H1 (cell line): ENCODE measurements around the gene KNDC1. TPM values are rescaled to one million over a fixed set of nuclear protein-coding genes. Genes with fewer than 3 reads are reported as not detected.

ENCODE experiments used
- CTCF ChIA-PET: fragments of 300-600 bp; sonication (Branson Sonifier 250); formaldehyde crosslinking; loops from one replicate; lab custom pipeline; 2021; ENCODE audit not compliant: partially characterized antibody; lab: Charles Lee
- POLR2A ChIA-PET: fragments of 300-600 bp; sonication (Branson Sonifier 250); formaldehyde crosslinking; loops from one replicate; lab custom pipeline; 2021; ENCODE audit warnings: inconsistent platforms; ENCODE audit not compliant: partially characterized antibody; lab: Charles Lee
- DNase-seq, 2 experiments: peaks; one replicate each; pipeline versions ENCODE4 v3.0.0 to v3.0.0-alpha.2; 2010 to 2022; ENCODE audit warnings: low spot score in 2 of 2, low read depth in 1 of 2, mixed read lengths in 1 of 2
- FAIRE-seq: peaks from 2 replicates; lab custom pipeline; 2011; peaks lifted over from hg19 to GRCh38; lab: Jason Lieb, UNC
- H2AFZ ChIP-seq: 2 replicates; pipeline ENCODE4 v1.8.1; 2012; ENCODE audit warnings: low read length, inconsistent platforms
- H2AK5ac ChIP-seq: 2 replicates; pipeline ENCODE4 v1.6.1; 2013; ENCODE audit warnings: low read depth, low read length
- H2BK120ac ChIP-seq: replicated peaks from 2 replicates; pipeline ENCODE3; 2013; ENCODE audit warnings: low read depth, low read length, inconsistent platforms
- H2BK12ac ChIP-seq: 2 replicates; pipeline ENCODE4 v1.6.1; 2013; ENCODE audit warnings: low read depth, low read length
- H2BK15ac ChIP-seq: 2 replicates; pipeline ENCODE4 v1.6.1; 2013; ENCODE audit warnings: low read length
- H2BK20ac ChIP-seq: 2 replicates; pipeline ENCODE4 v1.6.1; 2013; ENCODE audit warnings: low read length
- H2BK5ac ChIP-seq: 2 replicates; pipeline ENCODE4 v1.6.1; 2013; ENCODE audit warnings: low read depth, low read length
- H3K14ac ChIP-seq: 2 replicates; pipeline ENCODE4 v1.6.1; 2013; ENCODE audit warnings: inconsistent platforms; ENCODE audit not compliant: insufficient read length
- H3K18ac ChIP-seq: 2 replicates; pipeline ENCODE4 v1.6.1; 2013; ENCODE audit warnings: low read length; ENCODE audit errors: extremely low read depth
- H3K23ac ChIP-seq: 2 replicates; pipeline ENCODE4 v1.6.1; 2013; ENCODE audit warnings: inconsistent platforms; ENCODE audit not compliant: insufficient read length
- H3K23me2 ChIP-seq: 2 replicates; pipeline ENCODE4 v1.6.1; 2013; ENCODE audit warnings: low read depth, low read length
- H3K27ac ChIP-seq: 2 replicates; pipeline ENCODE4 v1.6.1; 2011; ENCODE audit warnings: low read depth, low read length, inconsistent platforms
- H3K27me3 ChIP-seq, 4 experiments: replicated peaks in 1 of 4; 1 replicate in 1 of 4; 2 replicates in 3 of 4; pipeline versions ENCODE4 v1.6.1 to v1.8.1; 2011 to 2013; ENCODE audit warnings: low read length in 3 of 4, mild to moderate bottlenecking in 3 of 4, inconsistent platforms in 2 of 4, mixed read lengths in 2 of 4, moderate library complexity in 1 of 4; ENCODE audit not compliant: control insufficient read depth in 3 of 4, insufficient read depth in 3 of 4; ENCODE audit errors: extremely low read depth in 1 of 4
- H3K36me3 ChIP-seq, 4 experiments: 2 replicates each; pipeline versions ENCODE4 v1.6.1 to v1.8.1; 2011 to 2013; ENCODE audit warnings: mild to moderate bottlenecking in 4 of 4, low read length in 3 of 4, moderate library complexity in 2 of 4, control low read depth in 1 of 4, inconsistent platforms in 1 of 4; ENCODE audit not compliant: insufficient read depth in 4 of 4, control insufficient read depth in 2 of 4
- H3K4ac ChIP-seq: replicated peaks from 2 replicates; pipeline ENCODE3; 2013; ENCODE audit warnings: low read length, low read depth, mixed read lengths, inconsistent platforms; ENCODE audit not compliant: insufficient read length
- H3K4me1 ChIP-seq, 4 experiments: replicated peaks in 1 of 4; 1 replicate in 1 of 4; 2 replicates in 3 of 4; pipeline versions ENCODE4 v1.6.1 to v1.8.1; 2011 to 2013; ENCODE audit warnings: low read length in 3 of 4, inconsistent platforms in 2 of 4, mixed read lengths in 1 of 4; ENCODE audit not compliant: insufficient read depth in 4 of 4, control insufficient read depth in 3 of 4
- H3K4me2 ChIP-seq, 2 experiments: 2 replicates each; pipeline versions ENCODE4 v1.6.1 to v1.8.1; 2011 to 2013; ENCODE audit warnings: low read depth in 2 of 2, low read length in 2 of 2, control low read depth in 1 of 2, inconsistent platforms in 1 of 2, mild to moderate bottlenecking in 1 of 2; ENCODE audit not compliant: insufficient read depth in 1 of 2
- H3K4me3 ChIP-seq, 4 experiments: fragments of 200-600, 300-600 bp in 1 of 4; sonication (generic), shearing (Covaris generic), sonication (Bioruptor Twin) in 1 of 4; 2 replicates each; pipeline versions ENCODE4 v1.5.1 to v1.8.1; 2011 to 2016; ENCODE audit warnings: low read length in 4 of 4, low read depth in 3 of 4, control low read depth in 2 of 4, inconsistent platforms in 2 of 4, mild to moderate bottlenecking in 2 of 4, mixed read lengths in 1 of 4, moderate library complexity in 1 of 4; ENCODE audit not compliant: insufficient read depth in 2 of 4; ENCODE audit errors: extremely low read depth in 1 of 4
- H3K56ac ChIP-seq: replicated peaks from 2 replicates; pipeline ENCODE3; 2013; ENCODE audit warnings: low read depth, mild to moderate bottlenecking, mixed read lengths, low read length, inconsistent platforms; ENCODE audit not compliant: insufficient read length
- H3K79me1 ChIP-seq: 2 replicates; pipeline ENCODE4 v1.6.1; 2013; ENCODE audit warnings: low read depth, low read length, control low read depth
- H3K79me2 ChIP-seq, 2 experiments: 2 replicates each; pipeline versions ENCODE4 v1.6.1 to v1.8.1; 2012 to 2013; ENCODE audit warnings: low read length in 2 of 2, mild to moderate bottlenecking in 2 of 2, inconsistent platforms in 1 of 2; ENCODE audit not compliant: insufficient read depth in 2 of 2, control insufficient read depth in 1 of 2
- H3K9ac ChIP-seq, 4 experiments: replicated peaks in 1 of 4; 1 replicate in 1 of 4; 2 replicates in 3 of 4; pipeline versions ENCODE4 v1.6.1 to v1.8.1; 2011 to 2013; ENCODE audit warnings: low read depth in 3 of 4, low read length in 3 of 4, control low read depth in 2 of 4, mild to moderate bottlenecking in 2 of 4, moderate library complexity in 2 of 4, inconsistent platforms in 1 of 4; ENCODE audit errors: extremely low read depth in 1 of 4
- H3K9me3 ChIP-seq, 2 experiments: 2 replicates each; pipeline versions ENCODE4 v1.6.1 to v1.8.1; 2012 to 2013; ENCODE audit warnings: mild to moderate bottlenecking in 2 of 2, moderate library complexity in 2 of 2, control low read depth in 1 of 2, inconsistent platforms in 1 of 2, low read depth in 1 of 2, low read length in 1 of 2, mixed read lengths in 1 of 2; ENCODE audit not compliant: insufficient read depth in 2 of 2
- H4K20me1 ChIP-seq, 2 experiments: replicated peaks in 1 of 2; 2 replicates each; pipeline versions ENCODE3 to v1.8.1; 2011 to 2013; ENCODE audit warnings: inconsistent platforms in 2 of 2, low read length in 2 of 2, mild to moderate bottlenecking in 1 of 2; ENCODE audit not compliant: insufficient read depth in 2 of 2, control insufficient read depth in 1 of 2
- H4K5ac ChIP-seq: 2 replicates; pipeline ENCODE4 v1.6.1; 2013; ENCODE audit warnings: low read length, low read depth, mixed read lengths, inconsistent platforms; ENCODE audit not compliant: insufficient read length
- H4K8ac ChIP-seq: 2 replicates; pipeline ENCODE4 v1.8.0; 2013; ENCODE audit warnings: mild to moderate bottlenecking, moderate library complexity, low read length, inconsistent platforms; ENCODE audit not compliant: insufficient read depth; ENCODE audit errors: extremely low read depth
- H4K91ac ChIP-seq: replicated peaks from 2 replicates; pipeline ENCODE3; 2013; ENCODE audit warnings: low read length, mixed read lengths, inconsistent platforms; ENCODE audit not compliant: insufficient read length
- CBX5 ChIP-seq: fragments of 300-800, 300-1000 bp; sonication (generic); IDR thresholded peaks from 2 replicates; pipeline ENCODE4 v1.7.1; 2016; ENCODE audit warnings: antibody characterized with exemption, low read length, low read depth
- CBX8 ChIP-seq: fragments of 300-800, 300-1000 bp; sonication (generic); IDR thresholded peaks from 2 replicates; pipeline ENCODE4 v1.7.1; 2016; ENCODE audit warnings: low read depth, low read length, borderline replicate concordance
- CEBPB ChIP-seq: IDR thresholded peaks from 2 replicates; pipeline ENCODE4 v1.6.1; 2012; ENCODE audit warnings: low read depth, low read length
- CHD2 ChIP-seq: IDR thresholded peaks from 2 replicates; pipeline ENCODE4 v1.6.1; 2012; ENCODE audit warnings: low read length, improper control_type of control experiment
- EGR1 ChIP-seq: IDR thresholded peaks from 2 replicates; pipeline ENCODE4 v1.6.1; 2011; ENCODE audit warnings: low read depth, low read length, borderline replicate concordance
- GABPA ChIP-seq: IDR thresholded peaks from 2 replicates; pipeline ENCODE4 v1.6.1; 2011; ENCODE audit warnings: mild to moderate bottlenecking, low read length, moderate library complexity, borderline replicate concordance; ENCODE audit not compliant: insufficient read depth
- HDAC6 ChIP-seq: IDR thresholded peaks from one replicate; pipeline ENCODE4 v1.7.1; 2012; ENCODE audit warnings: low read depth, mild to moderate bottlenecking, inconsistent platforms, low read length, moderate library complexity
- KDM5A ChIP-seq: fragments of 200-600 bp; IDR thresholded peaks from 2 replicates; pipeline ENCODE4 v1.7.1; 2012; ENCODE audit warnings: mild to moderate bottlenecking, low read length, inconsistent platforms, mixed read lengths
- MAX ChIP-seq: IDR thresholded peaks from 2 replicates; pipeline ENCODE4 v1.6.1; 2012; ENCODE audit warnings: inconsistent platforms
- PHF8 ChIP-seq: fragments of 200-600 bp; sonication (generic); conservative IDR thresholded peaks from 2 replicates; pipeline ENCODE4 v1.7.1; 2012; ENCODE audit warnings: low read depth, mild to moderate bottlenecking, inconsistent platforms, low read length, moderate library complexity
- SP2 ChIP-seq: IDR thresholded peaks from 2 replicates; pipeline ENCODE4 v1.6.1; 2012; ENCODE audit warnings: mild to moderate bottlenecking, low read length, inconsistent platforms
- SP4 ChIP-seq: IDR thresholded peaks from 2 replicates; pipeline ENCODE4 v1.6.1; 2012; ENCODE audit warnings: low read length, inconsistent platforms
- WGBS, 2 experiments: shearing (Covaris generic) in 1 of 2; methylation state at CpG; one replicate each; pipeline versions ENCODE4 v1.1.6 to v1.1.7; 2013 to 2015; ENCODE audit warnings: low lambda C conversion rate in 2 of 2, mixed read lengths in 2 of 2, inconsistent platforms in 1 of 2, low coverage in 1 of 2, missing lambda C conversion rate in 1 of 2; ENCODE audit not compliant: insufficient replicate concordance in 2 of 2, insufficient coverage in 1 of 2, insufficient read length in 1 of 2; ENCODE audit errors: extremely low coverage in 1 of 2, missing lambda C conversion rate in 1 of 2; 5-methylcytosine and 5-hydroxymethylcytosine counted together
- polyA plus RNA-seq, 7 experiments: library from polyadenylated mRNA; depleted of rRNA in 3 of 7; stranded (reverse) in 5 of 7; unstranded in 2 of 7; fragments of >200 nt in 5 of 7; fragments of 200-250 nt in 2 of 7; gene quantifications; 1 replicate in 5 of 7; 2 replicates in 1 of 7; 4 replicates in 1 of 7; pipeline versions ENCODE4 v1.2.1 to v1.2.3, GENCODE V29; 2011 to 2013; ENCODE audit warnings: missing spikeins in 2 of 7, mixed read lengths in 2 of 7
- total RNA-seq: library from RNA; stranded (reverse); fragmentation: NEBNext Ultra II Directional; extraction: Animal tissue kit (Norgen Biotek cat#: 25700); gene quantifications from 2 replicates; pipeline ENCODE4 v1.2.1, GENCODE V29; 2021
- TF ChIP-seq, protein P1 (sequence below): IDR thresholded peaks from 2 replicates; pipeline ENCODE4 v1.6.1; 2011; ENCODE audit warnings: low read depth, mild to moderate bottlenecking, low read length; ENCODE audit not compliant: insufficient read depth

KNDC1 gene
- total and polyA plus RNA-seq, 2 of the 8 experiments (the other 6 are each of a cell fraction or from before 2014, with no cell fraction given): 7.5 to 16.7 TPM

DNA sequence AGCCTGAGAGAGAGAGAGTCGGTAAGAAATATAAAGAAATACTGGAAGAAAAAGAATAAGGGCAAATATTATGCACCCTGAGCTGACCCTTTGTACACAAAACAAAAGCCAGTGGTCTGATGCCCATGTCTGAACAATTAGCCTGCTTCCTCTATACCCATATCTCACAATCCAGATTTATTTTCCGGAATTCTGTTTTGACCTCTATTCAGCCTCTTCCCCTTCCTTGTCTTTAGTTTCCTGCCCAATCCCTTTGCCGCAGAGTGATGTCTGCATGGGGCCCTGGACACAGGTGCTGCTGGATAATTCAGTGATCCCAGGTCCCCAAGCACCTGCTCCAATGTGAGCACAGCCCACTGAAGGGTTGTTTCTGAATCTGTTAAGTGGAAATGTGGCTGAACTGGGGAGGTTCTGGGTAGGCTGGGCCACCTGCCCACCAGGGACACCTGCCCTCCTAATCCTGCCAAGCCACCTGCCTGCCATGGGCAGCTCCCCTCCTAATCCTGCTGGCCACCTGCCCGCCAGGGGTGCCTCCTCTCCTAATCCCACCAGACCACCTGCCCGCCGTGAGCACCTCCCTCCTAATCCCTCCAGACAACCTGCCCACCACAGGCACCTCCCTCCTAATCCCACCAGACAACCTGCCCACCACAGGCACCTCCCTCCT lies 49.3 kb upstream of the KNDC1 start:
- no peaks in the 10 kb centered on the region for H3K36me3 ChIP-seq
- no peak overlapping the region for H4K5ac ChIP-seq
- H3K56ac ChIP-seq: no peak overlapping the region
- no peak overlapping the region for H3K18ac ChIP-seq
- H4K20me1 ChIP-seq: no peaks in the 10 kb centered on the region
- H2BK120ac ChIP-seq: no peak overlapping the region
- H3K9ac ChIP-seq: no peak overlapping the region
- H2BK20ac ChIP-seq: no peak overlapping the region
- DNase-seq (no peak), FAIRE-seq (no peak)
- no peak overlapping the region for H3K27ac ChIP-seq
- no peak overlapping the region for H3K4me2 ChIP-seq
- H3K4ac ChIP-seq: no peak overlapping the region
- peaks cover 13 to 16% of the 10 kb centered on the region in 2 experiments for H3K9me3 ChIP-seq
- ChIA-PET POLR2A (no interaction called here), CTCF (interaction anchor here (0.7 to 1.4 kb wide), 2 partner anchors 13 to 172 kb away, joined by 4 to 5 read pairs; no protein-coding TSS in a partner anchor)
- H3K23me2 ChIP-seq: no peaks in the 10 kb centered on the region
- no peak overlapping the region for H2AFZ ChIP-seq
- no peaks in the 10 kb centered on the region for H3K4me1 ChIP-seq
- H2BK15ac ChIP-seq: no peak overlapping the region
- 79% methylated on average over 5 of the region's 6 CpGs; no CpG with 5 or more reads in 1 of the 2 experiments for WGBS, 2 experiments
- no peak overlapping the region for H2AK5ac ChIP-seq
- H3K27me3 ChIP-seq: no peaks in the 10 kb centered on the region
- no peak overlapping the region for H4K91ac ChIP-seq
- H3K4me3 ChIP-seq: no peak overlapping the region
- no peak overlapping the region for H3K14ac ChIP-seq
- no peak overlapping the region for H2BK5ac ChIP-seq
- no peaks in the 10 kb centered on the region for H3K79me2 ChIP-seq
- H3K23ac ChIP-seq: no peak overlapping the region
- H2BK12ac ChIP-seq: no peak overlapping the region
- no peak overlapping the region; the same call in 1 of the 2 replicates for H4K8ac ChIP-seq
- no peaks in the 10 kb centered on the region for H3K79me1 ChIP-seq
- TF ChIP-seq CEBPB (no peak), SP2 (no peak), EGR1 (no peak), MAX (no peak), HDAC6 (no peak), PHF8 (no peak), GABPA (no peak), CBX8 (no peak), CHD2 (no peak), CBX5 (no peak), SP4 (no peak), KDM5A (no peak)
- TF ChIP-seq, protein P1, sequence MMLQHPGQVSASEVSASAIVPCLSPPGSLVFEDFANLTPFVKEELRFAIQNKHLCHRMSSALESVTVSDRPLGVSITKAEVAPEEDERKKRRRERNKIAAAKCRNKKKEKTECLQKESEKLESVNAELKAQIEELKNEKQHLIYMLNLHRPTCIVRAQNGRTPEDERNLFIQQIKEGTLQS: no peak
